SU-DHL-6 (cell line): ENCODE data around the gene STUB1.
A peak's percentile ranks its signal among the peaks of the same experiment; 100 is the strongest.

Experiments used
- H2AFZ ChIP-seq: fragments of 200-600 bp; sonication (generic); 2 replicates; pipeline ENCODE4 v1.6.1; 2014; ENCODE audit warnings: low read depth, mild to moderate bottlenecking, moderate library complexity, mixed read lengths, antibody characterized with exemption, low read length; ENCODE audit not compliant: severe bottlenecking
- H3F3A ChIP-seq: fragments of 200-600 bp; shearing (Covaris generic); 2 replicates; pipeline ENCODE4 v1.6.0; 2016; ENCODE audit warnings: antibody characterized with exemption, mild to moderate bottlenecking; ENCODE audit not compliant: insufficient read depth
- H3K27ac ChIP-seq: fragments of 200-600 bp; sonication (generic); 2 replicates; pipeline ENCODE4 v1.5.1; 2016; ENCODE audit warnings: low read depth, mild to moderate bottlenecking, low read length, moderate library complexity, mixed read lengths
- H3K27me3 ChIP-seq: fragments of 200-600 bp; sonication (generic), shearing (Covaris generic); 2 replicates; pipeline ENCODE4 v1.6.0; 2014; ENCODE audit warnings: mild to moderate bottlenecking, low read length
- H3K36me3 ChIP-seq: fragments of 200-600 bp; sonication (generic); 2 replicates; pipeline ENCODE4 v1.6.1; 2014; ENCODE audit warnings: mild to moderate bottlenecking, low read length, mixed read lengths
- H3K4me2 ChIP-seq: fragments of 300-600, 200-600 bp; shearing (Covaris generic), sonication (generic); 2 replicates; pipeline ENCODE4 v1.6.0; 2014; ENCODE audit warnings: low read length, low read depth, mild to moderate bottlenecking; ENCODE audit not compliant: poor library complexity, severe bottlenecking
- H3K4me3 ChIP-seq: fragments of 200-600 bp; sonication (generic); 2 replicates; pipeline ENCODE4 v1.5.1; 2014; ENCODE audit warnings: antibody characterized with exemption, low read length, mild to moderate bottlenecking, mixed read lengths; ENCODE audit not compliant: insufficient read depth, poor library complexity, severe bottlenecking
- H3K79me2 ChIP-seq: fragments of 200-600 bp; sonication (generic); 2 replicates; pipeline ENCODE4 v1.6.1; 2014; ENCODE audit warnings: mild to moderate bottlenecking, low read length, moderate library complexity; ENCODE audit not compliant: insufficient read depth
- H3K9ac ChIP-seq: fragments of 200-600 bp; sonication (generic); 2 replicates; pipeline ENCODE4 v1.7.0; 2014; ENCODE audit warnings: mild to moderate bottlenecking, low read length
- H3K9me2 ChIP-seq: fragments of 200-600 bp; sonication (generic); replicated peaks from 2 replicates; pipeline ENCODE4 v1.6.1; 2014; ENCODE audit warnings: low read length; ENCODE audit not compliant: insufficient read depth
- H3K9me3 ChIP-seq: fragments of 200-600 bp; sonication (generic); 2 replicates; pipeline ENCODE4 v1.6.1; 2014; ENCODE audit warnings: low read length, mixed read lengths; ENCODE audit not compliant: insufficient read depth
- H4K20me1 ChIP-seq: fragments of 200-600 bp; sonication (generic); 2 replicates; pipeline ENCODE4 v1.6.1; 2014; ENCODE audit warnings: low read depth, mild to moderate bottlenecking, antibody characterized with exemption, low read length, moderate library complexity, mixed read lengths
- EZH2phosphoT487 ChIP-seq: fragments of 200-600 bp; sonication (generic), shearing (Covaris generic); conservative IDR thresholded peaks from 2 replicates; pipeline ENCODE4 v1.6.1; 2018; ENCODE audit warnings: mild to moderate bottlenecking, antibody characterized with exemption, low read length, moderate library complexity, mixed read lengths
- TF ChIP-seq, protein P1 (sequence below): fragments of 200-600 bp; sonication (generic); IDR thresholded peaks from one replicate; pipeline ENCODE4 v1.5.1; 2017; ENCODE audit warnings: antibody characterized with exemption, mild to moderate bottlenecking, low read length, moderate library complexity; ENCODE audit not compliant: insufficient read depth, poor library complexity, severe bottlenecking

The STUB1 gene

DNA sequence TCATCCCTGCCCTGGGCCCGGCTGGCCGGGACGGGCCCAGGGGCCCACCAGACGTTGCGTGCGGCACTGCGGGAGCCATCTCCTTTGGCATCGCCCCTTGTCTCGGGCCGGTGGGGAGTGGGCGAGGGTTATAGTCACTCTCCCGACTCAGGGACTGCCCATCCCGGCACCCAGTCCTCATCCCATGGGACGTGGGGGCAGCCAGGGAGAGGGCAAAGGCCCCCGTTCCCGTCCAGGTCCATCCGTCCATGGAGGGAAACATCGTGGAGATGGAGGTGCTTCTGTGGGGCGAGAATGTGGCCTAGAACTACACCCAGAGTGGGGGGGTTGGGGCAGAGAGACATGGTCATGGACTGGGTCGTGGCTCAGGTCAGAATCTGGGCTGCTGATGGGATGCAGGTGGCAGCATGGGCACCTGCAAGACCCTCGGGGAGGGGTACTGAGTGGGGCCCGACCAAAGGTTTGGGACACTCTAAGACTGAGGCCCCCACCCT, 33.5 kb upstream of the STUB1 start:
- TF ChIP-seq, protein P1, sequence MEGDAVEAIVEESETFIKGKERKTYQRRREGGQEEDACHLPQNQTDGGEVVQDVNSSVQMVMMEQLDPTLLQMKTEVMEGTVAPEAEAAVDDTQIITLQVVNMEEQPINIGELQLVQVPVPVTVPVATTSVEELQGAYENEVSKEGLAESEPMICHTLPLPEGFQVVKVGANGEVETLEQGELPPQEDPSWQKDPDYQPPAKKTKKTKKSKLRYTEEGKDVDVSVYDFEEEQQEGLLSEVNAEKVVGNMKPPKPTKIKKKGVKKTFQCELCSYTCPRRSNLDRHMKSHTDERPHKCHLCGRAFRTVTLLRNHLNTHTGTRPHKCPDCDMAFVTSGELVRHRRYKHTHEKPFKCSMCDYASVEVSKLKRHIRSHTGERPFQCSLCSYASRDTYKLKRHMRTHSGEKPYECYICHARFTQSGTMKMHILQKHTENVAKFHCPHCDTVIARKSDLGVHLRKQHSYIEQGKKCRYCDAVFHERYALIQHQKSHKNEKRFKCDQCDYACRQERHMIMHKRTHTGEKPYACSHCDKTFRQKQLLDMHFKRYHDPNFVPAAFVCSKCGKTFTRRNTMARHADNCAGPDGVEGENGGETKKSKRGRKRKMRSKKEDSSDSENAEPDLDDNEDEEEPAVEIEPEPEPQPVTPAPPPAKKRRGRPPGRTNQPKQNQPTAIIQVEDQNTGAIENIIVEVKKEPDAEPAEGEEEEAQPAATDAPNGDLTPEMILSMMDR, result no peak
- no peak for TF ChIP-seq EZH2phosphoT487
- Histone ChIP-seq H3K36me3 (no peaks in the 10 kb centered on the region), H3K9ac (no peak overlapping the region), H2AFZ (no peak overlapping the region), H4K20me1 (no peaks in the 10 kb centered on the region), H3K27me3 (no peaks in the 10 kb centered on the region), H3K9me2 (no peaks in the 10 kb centered on the region), H3K4me2 (no peak overlapping the region), H3K79me2 (peaks cover 18% of the 10 kb centered on the region), H3K27ac (no peak overlapping the region), H3F3A (peaks cover 18% of the 10 kb centered on the region), H3K9me3 (no peaks in the 10 kb centered on the region), H3K4me3 (no peak overlapping the region)

DNA sequence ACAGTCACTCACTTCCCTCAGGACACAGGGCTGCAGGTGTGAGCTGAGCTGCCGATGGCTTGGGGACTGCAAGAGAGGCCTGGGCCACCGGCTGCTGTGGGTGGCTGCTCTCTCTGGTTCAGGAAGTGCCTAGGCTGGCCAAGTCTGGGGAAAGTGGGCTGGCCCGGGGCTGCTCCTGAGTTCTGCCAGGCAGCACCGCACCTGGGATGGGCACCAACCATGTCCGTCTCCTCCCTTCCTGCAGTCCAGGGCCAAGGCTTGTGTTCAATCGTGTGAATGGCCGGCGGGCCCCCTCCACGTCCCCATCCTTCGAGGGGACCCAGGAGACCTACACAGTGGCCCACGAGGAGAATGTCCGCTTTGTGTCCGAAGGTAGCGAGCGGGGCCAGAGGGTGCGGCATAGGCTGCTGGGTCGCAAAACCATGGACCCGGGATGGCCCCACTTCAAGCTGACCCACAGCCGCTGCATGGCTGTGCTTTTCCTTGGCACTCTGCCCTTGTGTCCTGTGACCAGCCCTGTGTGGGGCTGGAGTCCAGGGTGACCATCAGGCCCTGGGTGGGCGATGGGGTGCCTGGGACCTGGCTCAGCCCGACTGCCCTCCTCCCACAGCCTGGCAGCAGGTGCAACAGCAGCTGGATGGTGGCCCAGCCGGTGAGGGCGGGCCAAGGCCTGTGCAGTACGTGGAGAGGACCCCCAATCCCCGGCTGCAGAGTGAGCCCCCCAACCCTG, 32.9 kb upstream of the STUB1 start:
- no peaks in the 10 kb centered on the region for H3K9me2 ChIP-seq
- H3K27me3 ChIP-seq, result no peaks in the 10 kb centered on the region
- H3F3A ChIP-seq, result peaks cover 18% of the 10 kb centered on the region
- H3K4me3 ChIP-seq, result no peak overlapping the region
- H3K9me3 ChIP-seq, result no peaks in the 10 kb centered on the region
- H4K20me1 ChIP-seq, result no peaks in the 10 kb centered on the region
- no peak overlapping the region for H2AFZ ChIP-seq
- no peak overlapping the region; the same call in 1 of the 2 replicates for H3K27ac ChIP-seq
- no peaks in the 10 kb centered on the region for H3K36me3 ChIP-seq
- peak overlapping the region; percentile 74 for H3K4me2 ChIP-seq
- TF ChIP-seq, protein P1, result no peak
- TF ChIP-seq EZH2phosphoT487, result no peak
- H3K9ac ChIP-seq, result peak overlapping the region; percentile 88; the same call in 1 of the 2 replicates
- H3K79me2 ChIP-seq, result peaks cover 18% of the 10 kb centered on the region

DNA sequence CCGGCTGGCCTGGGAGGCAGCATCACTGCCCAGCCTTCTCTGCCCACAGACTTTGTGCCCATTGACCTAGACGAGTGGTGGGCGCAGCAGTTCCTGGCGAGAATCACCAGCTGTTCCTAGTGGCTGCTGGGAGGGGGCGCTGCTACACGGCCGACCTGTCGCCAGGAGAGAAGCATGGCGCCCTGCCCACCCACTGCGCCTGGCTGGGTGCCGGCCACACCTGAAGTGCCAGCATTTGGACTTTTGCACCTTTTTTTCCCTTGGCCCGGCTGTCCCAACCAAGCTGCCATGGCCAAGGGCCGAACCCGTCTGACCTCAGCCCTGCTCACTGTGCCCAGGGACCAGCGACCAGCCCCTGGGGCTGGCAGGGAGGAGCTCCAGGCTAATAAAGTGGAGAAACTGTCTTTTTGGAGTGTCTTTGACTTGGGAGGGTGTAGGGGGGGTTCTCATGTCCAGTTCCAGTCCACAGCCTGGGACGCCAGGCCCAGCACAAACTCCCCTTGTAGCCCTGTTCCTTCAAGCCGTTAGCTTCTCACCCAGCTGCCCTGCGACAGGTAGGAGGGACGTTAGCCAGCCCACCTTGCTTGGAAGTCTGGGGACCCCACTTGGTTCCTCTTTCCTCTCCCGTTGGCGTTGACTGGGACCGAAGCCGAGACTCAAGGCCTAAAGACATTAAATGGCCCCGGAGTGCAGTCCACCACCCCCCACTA, 32.0 kb upstream of the STUB1 start:
- no peaks in the 10 kb centered on the region for H3K9me2 ChIP-seq
- no peak for TF ChIP-seq EZH2phosphoT487
- TF ChIP-seq, protein P1, result peak; percentile 82
- H3K36me3 ChIP-seq, result no peaks in the 10 kb centered on the region
- H3K9me3 ChIP-seq, result no peaks in the 10 kb centered on the region
- no peaks in the 10 kb centered on the region for H4K20me1 ChIP-seq
- H3F3A ChIP-seq, result peaks cover 12% of the 10 kb centered on the region
- H3K27ac ChIP-seq, result peak overlapping the region; percentile 66
- H3K4me3 ChIP-seq, result peak overlapping the region; percentile 68
- H3K9ac ChIP-seq, result peak overlapping the region; percentile 88
- peaks cover 9% of the 10 kb centered on the region; the same call in 1 of the 2 replicates for H3K79me2 ChIP-seq
- peak overlapping the region; percentile 74 for H3K4me2 ChIP-seq
- H2AFZ ChIP-seq, result no peak overlapping the region
- no peaks in the 10 kb centered on the region for H3K27me3 ChIP-seq
